Astrocyte (in vitro differentiated cells and primary cell): ENCODE data around the gene GIPC3.

Source experiments
- CTCF ChIP-seq: IDR thresholded peaks from 2 replicates; pipeline ENCODE4 v1.5.1; 2011; ENCODE audit warnings: low read depth, mild to moderate bottlenecking, inconsistent platforms, low read length, moderate library complexity; ENCODE audit not compliant: insufficient read depth
- EZH2 ChIP-seq: IDR thresholded peaks from 2 replicates; pipeline ENCODE4 v1.6.1; 2012; ENCODE audit warnings: mild to moderate bottlenecking, low read length, inconsistent platforms; ENCODE audit not compliant: insufficient read depth

GRCh38 chr19:3589439-3589838 is 4.2 kb downstream of the GIPC3 start:
- TF ChIP-seq CTCF (no peak), EZH2 (no peak)
